A172 (cell line): ENCODE data around the gene EIF2D. TPM values are rescaled to one million over a fixed set of nuclear protein-coding genes. Genes with fewer than 3 reads are reported as not detected.
A peak's percentile ranks its signal among the peaks of the same experiment; 100 is the strongest.
"Not testable (repeated sequence)": the region's sequence is repeated elsewhere in the genome, so short reads cannot be mapped to it uniquely, and the experiment has no call there.

Source experiments
- DNase-seq: peaks from one replicate; pipeline ENCODE4 v3.0.0-alpha.2; 2015; ENCODE audit warnings: low spot score
- total RNA-seq: library from RNA; depleted of rRNA; stranded (reverse); fragments of >200 nt; shearing (Covaris generic); gene quantifications from 2 replicates; pipeline ENCODE4 v1.2.3, GENCODE V29; 2014

The EIF2D gene
- total RNA-seq, 1 experiment from 2014 or later, result 53.6 TPM

- DNase-seq, result peak; percentile 88
Measured at GRCh38 chr1:206635080-206635977, 23.1 kb upstream of the EIF2D start, which contains the start of gene DYRK3. Gene DYRK3, plus strand, starts transcription at chr1:206635536. Its CDS starts 168 bp downstream, at chr1:206635704.

GRCh38 chr1:206634365-206635079 lies 22.3 kb upstream of the EIF2D start:
- DNase-seq, result peak; percentile 90

- DNase-seq, result peak; percentile 79
Measured at GRCh38 chr1:206633708-206634121, 21.4 kb upstream of the EIF2D start.

GRCh38 chr1:206631085-206631509 lies 18.8 kb upstream of the EIF2D start:
- DNase-seq, result peak; percentile 78

- DNase-seq, result no peak
Measured at GRCh38 chr1:206628916-206629315, 16.7 kb upstream of the EIF2D start.

GRCh38 chr1:206626396-206626795 lies 14.1 kb upstream of the EIF2D start:
- DNase-seq, result not testable (repeated sequence)

GRCh38 chr1:206609229-206609991 lies 2.9 kb downstream of the EIF2D start:
- DNase-seq, result no peak

- peak; percentile 50 for DNase-seq
Measured at GRCh38 chr1:206608108-206608698, 4.1 kb downstream of the EIF2D start.

GRCh38 chr1:206606867-206607266 lies 5.4 kb downstream of the EIF2D start:
- DNase-seq, result peak; percentile 46

- no peak for DNase-seq
Measured at GRCh38 chr1:206604861-206605260, 7.4 kb downstream of the EIF2D start.

GRCh38 chr1:206600527-206600926 lies 11.7 kb downstream of the EIF2D start:
- no peak for DNase-seq

- no peak for DNase-seq
Measured at GRCh38 chr1:206596319-206596666, 16.0 kb downstream of the EIF2D start.

GRCh38 chr1:206595581-206596318 lies 16.5 kb downstream of the EIF2D start:
- DNase-seq, result no peak

GRCh38 chr1:206593351-206593925 lies 18.8 kb downstream of the EIF2D start:
- no peak for DNase-seq

GRCh38 chr1:206591696-206592095 lies 20.6 kb downstream of the EIF2D start:
- DNase-seq, result no peak

- DNase-seq, result no peak
Measured at GRCh38 chr1:206591226-206591625, 21.0 kb downstream of the EIF2D start.

GRCh38 chr1:206590025-206590758 lies 22.1 kb downstream of the EIF2D start:
- DNase-seq, result peak; percentile 88

- peak; percentile 84 for DNase-seq
Measured at GRCh38 chr1:206589206-206589605, 23.1 kb downstream of the EIF2D start.

- DNase-seq, result no peak
Measured at GRCh38 chr1:206588492-206588891, 23.8 kb downstream of the EIF2D start.

GRCh38 chr1:206587904-206588303 lies 24.4 kb downstream of the EIF2D start:
- no peak for DNase-seq
